HG03097 (cell line): ENCODE measurements around the gene BMS1.
"Not testable (repeated sequence)": the region's sequence is repeated elsewhere in the genome, so short reads cannot be mapped to it uniquely, and the experiment has no call there.

Experiments used
- ATAC-seq: cut with Tn5 transposase; IDR thresholded peaks from one replicate; pipeline ENCODE4 v1.9.1; 2021; ENCODE audit not compliant: unreplicated experiment, low FRiP score

BMS1 gene

DNA sequence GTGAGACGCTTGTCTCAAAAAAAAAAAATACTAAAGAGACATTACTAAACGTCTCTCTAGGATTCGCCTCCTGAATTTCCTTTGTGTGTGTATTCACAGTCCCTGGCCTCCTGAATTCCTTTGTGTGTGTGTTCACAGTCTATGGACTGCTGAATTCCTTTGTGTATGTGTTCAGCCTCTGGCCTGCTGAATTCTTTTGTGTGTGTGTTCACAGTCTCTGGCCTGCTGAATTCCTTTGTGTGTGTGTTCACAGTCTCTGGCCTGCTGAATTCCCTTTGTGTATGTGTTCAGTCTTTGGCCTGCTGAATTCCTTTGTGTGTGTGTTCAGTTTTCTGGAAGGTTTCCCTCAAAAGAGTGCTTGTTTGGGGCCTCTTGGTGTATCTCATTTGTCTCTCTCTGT lies 8.2 kb downstream of the BMS1 start:
- no peak for ATAC-seq

GRCh38 chr10:42795701-42796100 lies 13.1 kb downstream of the BMS1 start:
- ATAC-seq: no peak

DNA sequence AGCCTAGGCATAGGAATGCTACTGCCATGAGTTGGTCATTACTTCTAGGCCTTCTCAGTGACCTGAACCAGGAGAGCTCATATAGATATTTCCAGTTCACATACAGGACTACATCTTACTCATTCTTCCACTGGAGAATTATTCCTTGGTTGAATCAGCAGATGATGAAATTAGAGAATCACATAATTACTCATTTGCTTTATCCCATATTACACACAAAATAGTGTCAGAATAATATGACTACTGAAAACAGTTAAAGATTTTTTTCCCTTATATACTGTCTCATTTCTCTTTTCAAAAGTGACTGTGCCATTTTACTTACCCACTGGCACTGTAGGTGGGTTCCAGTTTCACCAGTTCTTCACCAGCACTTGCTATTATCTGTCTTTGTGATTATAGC lies 18.5 kb downstream of the BMS1 start:
- no peak for ATAC-seq

- no peak for ATAC-seq
Observed at GRCh38 chr10:42802876-42803275, 20.3 kb downstream of the BMS1 start.

GRCh38 chr10:42809676-42810075 lies 27.1 kb downstream of the BMS1 start:
- no peak for ATAC-seq

- ATAC-seq: no peak
Observed at GRCh38 chr10:42812028-42812427, 29.4 kb downstream of the BMS1 start.

GRCh38 chr10:42813989-42814687 lies 31.5 kb downstream of the BMS1 start:
- not testable (repeated sequence) for ATAC-seq

DNA sequence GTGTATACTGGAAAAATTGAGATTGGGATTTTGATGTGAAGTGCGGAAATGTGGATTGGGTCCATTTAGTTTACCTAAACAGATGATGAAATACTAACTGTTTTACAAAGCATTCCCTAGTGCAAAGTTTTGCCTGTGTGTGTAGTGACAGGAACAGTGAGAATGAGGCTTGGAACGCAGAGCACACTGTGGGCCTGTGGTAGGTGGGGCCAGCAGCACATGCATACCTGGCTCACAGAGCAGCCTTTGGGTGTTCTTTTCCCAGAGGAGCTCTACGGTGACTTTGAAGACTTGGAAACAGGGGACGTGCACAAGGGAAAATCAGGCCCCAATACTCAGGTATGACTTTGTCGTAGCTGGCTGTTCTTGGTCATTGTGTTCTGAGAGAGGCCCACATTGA lies 33.7 kb downstream of the BMS1 start:
- not testable (repeated sequence) for ATAC-seq

DNA sequence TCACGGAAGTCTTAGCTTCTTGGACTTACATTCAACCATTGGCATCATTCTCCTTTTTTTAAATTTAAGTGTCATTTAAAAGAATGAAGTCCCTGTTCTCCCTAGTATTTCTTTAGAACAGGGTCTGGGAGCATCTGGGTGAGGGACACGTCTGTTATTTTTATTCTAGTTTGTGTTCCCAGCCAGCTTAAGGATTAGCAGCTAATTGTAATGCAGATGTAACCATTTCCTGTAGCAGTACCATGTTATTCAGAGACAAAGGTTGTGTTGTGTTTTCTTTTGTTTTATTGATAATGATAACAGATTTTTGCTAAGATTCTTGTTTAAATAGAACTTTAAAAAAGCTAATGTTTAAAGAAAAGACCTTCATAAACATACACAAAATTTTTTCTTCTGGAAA lies 34.3 kb downstream of the BMS1 start:
- ATAC-seq: no peak

DNA sequence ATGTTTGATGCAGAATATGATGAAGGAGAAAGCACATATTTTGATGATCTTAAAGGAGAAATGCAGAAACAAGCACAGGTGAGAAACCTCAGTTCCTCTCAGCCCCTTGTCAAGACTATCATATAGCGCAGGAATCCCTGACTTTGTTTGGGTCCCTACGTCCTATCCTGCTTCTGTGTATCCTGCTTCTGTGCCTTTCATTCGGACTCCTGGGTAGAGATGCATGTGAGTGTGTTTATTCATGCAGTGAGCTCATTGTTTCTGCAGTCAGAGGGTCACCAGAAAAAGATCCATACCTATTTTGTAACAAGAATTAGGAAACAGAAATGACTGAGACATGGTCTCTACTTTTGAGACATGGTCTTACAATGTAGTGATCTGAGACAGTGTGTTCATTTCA lies 34.8 kb downstream of the BMS1 start:
- ATAC-seq: not testable (repeated sequence)

DNA sequence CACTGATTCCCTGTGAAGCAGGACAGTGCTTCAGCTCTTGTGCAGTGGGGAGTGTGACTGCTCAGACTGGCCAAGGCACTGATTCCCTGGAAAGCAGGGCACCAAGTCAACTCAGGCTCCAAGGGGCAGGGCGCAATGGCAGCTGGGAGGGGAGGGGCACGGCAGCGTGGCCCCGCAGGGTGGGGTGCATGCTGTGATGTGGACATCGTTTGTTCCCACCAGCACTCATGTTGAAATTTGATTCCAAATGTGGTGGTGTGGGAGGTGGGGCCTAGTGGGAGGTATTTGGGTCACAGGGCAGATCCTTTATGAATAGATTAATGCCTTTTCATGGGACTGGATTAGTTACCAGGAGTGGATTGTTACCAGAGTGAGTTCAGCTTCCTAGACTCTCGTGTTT lies 44.2 kb downstream of the BMS1 start:
- not testable (repeated sequence) for ATAC-seq

DNA sequence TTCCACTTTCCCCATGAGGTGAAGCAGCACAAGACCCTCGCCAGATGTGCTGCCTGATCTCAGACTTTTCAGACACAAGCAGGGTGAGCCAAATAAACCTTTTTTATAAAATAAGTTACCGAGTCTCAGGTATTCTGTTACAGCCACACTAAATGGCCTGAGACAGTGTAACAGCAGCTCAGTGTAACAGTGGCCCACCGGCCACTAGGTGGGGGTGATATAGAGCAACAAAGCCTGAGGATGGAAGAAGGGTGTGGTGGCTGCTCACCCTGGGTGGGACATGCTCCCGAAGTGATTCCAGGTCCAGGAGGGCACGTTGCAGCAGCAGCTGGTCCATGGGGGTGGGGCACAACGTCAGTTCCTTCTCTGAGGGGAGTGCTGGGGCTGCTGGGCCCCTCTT lies 44.6 kb downstream of the BMS1 start:
- ATAC-seq: no peak

DNA sequence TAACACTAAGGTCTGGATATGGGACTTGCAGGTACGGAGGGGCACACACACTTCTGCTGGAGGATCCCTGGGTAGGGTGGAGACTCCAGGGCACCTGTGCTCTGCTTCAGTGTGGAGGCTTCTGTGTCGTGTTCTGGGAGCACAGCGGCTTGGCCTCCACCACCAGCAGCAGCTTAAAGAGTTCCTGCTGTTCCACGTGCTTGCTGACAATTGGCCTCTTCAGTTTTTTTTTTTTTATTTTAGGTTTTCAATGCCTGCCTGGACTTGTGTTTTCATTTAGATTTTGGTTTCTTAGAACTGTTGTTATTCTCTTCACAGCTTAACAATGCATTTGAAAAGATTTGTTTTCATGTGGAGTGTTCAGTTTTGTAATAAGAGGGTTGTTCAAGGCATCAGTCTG lies 45.8 kb downstream of the BMS1 start:
- ATAC-seq: not testable (repeated sequence)

DNA sequence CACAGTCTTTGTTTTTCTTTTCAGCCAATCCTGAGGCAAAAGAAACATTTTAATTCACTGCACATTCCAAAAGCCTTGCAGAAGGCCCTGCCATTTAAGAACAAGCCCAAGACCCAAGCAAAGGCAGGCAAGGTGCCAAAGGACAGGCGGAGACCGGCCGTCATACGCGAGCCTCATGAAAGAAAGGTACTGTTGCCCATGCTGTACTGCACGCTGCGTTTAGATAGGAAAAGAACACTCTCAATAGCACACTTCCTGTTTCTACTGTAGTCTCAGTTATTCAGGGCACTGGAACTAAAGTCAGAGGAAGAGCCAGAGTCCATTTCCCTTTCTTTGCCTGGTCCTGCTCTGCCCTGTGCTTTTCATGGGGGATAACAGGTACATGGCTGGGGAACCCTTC lies 47.6 kb downstream of the BMS1 start:
- no peak for ATAC-seq

GRCh38 chr10:42836096-42836495 lies 53.5 kb downstream of the BMS1 start:
- ATAC-seq: no peak

DNA sequence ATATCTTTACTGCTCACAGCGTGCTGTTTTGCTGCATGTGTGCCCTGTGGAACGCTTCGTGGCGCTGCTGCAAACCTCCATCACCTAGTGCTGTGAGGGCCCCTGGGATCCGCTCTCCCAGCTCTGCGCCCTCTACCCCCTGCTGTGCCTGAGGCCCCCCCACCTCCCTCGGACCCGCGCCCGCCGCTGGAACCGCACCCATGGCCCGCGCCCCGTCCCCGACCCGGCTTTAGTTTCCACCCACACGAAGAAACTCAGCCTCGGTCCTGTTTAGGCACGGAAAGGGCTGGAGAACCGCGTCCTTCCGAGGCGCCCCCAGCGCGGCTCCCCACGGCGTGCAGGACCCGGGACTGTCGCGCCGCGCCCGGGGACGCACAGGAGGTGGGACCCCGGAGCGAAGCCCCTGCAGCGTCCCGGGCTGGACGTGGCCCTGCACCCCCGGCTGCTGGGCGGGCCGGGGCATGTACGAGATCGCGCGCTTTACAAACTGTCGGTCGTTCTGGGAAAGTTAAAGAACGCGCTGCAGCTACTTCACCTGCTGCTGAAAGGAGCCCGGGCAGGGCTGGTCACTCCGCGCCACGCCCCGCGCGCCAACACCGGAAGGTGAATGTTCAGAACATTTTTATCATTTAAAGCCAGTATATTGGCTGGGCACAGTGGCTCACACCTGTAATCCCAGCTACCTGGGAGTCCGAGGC lies 54.3 kb downstream of the BMS1 start:
- ATAC-seq: no peak

DNA sequence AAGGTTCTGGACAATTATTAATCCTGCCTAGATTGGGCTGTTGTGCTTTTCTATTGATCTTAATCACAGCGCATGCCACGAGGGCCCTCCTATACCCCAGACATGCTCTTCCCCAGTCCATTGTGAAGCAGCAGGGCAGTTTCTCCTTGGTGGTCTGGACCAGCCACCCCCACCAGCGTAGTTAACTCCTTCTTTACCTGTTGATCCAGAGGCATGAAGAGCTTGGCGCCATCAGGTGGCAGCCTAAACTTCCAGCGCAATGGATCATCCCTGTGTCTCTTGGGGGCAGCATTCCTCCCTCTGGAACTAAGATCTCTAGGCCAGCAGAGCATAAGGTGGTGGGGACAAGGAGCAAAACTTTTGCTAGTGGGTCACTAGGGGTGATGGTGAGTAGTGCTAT lies 62.2 kb downstream of the BMS1 start:
- ATAC-seq: not testable (repeated sequence)

DNA sequence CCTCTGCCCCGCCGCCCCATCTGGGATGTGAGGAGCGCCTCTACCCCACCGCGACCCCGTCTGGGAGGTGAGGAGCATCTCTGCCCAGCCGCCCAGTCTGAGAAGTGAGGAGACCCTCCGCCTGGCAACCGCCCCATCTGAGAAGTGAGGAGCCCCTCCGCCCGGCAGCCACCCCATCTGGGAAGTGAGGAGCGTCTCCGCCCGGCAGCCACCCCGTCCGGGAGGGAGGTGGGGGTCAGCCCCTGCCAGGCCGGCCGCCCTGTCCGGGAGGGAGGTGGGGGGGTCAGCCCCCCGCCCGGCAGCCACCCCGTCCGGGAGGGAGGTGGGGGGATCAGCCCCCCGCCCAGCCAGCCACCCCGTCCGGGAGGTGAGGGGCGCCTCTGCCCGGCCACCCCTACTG lies 64.7 kb downstream of the BMS1 start:
- not testable (repeated sequence) for ATAC-seq

DNA sequence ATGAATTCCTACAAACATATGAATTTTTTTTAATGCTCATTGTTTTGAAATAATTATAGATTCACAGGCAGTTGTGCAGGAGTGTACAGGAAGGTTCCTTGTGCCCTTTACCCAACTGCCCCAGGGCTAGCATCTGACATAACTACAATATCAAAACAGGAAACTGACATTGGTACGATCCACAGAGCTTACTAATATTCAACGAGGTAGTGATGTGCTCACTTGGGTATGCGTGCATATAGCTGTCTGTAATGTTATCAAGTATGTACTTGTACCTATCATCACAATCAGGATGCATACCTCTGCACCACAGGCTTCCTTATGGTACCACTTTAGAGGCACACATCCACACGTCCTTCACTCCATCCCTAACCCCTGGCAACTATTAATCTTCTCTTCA lies 68.3 kb downstream of the BMS1 start:
- ATAC-seq: no peak

DNA sequence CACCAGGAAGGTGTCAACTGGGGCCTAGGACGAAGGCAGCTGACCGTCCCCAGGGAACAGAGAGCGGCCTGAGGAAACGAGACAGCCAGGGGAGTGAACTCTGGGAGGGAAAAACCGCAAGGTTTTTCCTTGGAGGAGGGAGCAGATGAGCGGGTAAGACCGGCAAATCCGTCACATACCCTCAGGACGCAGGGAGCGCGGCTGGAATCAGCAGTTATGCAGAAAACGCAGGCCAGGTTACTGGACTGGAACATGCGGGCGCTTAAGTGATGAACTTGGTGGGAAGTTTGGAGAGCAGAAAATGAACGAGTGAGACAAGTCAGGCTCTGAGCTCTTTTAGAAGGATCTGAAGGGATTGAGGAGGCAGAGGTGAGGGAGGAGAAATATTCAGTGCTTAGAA lies 76.7 kb downstream of the BMS1 start:
- no peak for ATAC-seq

- not testable (repeated sequence) for ATAC-seq
Observed at GRCh38 chr10:42860016-42860415, 77.4 kb downstream of the BMS1 start.

DNA sequence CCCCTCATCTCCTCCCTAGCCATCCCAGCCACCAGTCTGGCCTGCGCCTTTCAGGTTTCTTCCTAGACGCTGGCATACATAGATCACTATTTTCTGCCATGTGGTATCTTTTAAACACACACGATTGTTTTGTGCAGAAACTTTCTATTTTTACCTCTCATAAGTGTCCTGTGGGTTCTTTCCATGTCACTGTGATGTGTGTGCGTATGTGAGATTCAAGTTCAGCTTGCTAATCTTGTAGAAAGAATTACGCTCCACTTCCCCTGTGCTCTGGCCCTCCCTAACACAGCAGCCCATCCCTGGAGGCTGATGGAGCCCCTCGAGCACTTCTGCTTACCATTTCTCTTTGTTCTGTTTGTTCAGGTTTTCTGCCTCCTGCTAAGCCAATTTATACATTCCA lies 80.2 kb downstream of the BMS1 start:
- not testable (repeated sequence) for ATAC-seq
